HAP-1 (cell line): ENCODE data around the gene STARD7.

Experiments
- DNase-seq, 2 experiments: peaks; one replicate each; pipeline ENCODE4 v3.0.0-alpha.2; 2016 to 2020; ENCODE audit warnings: low spot score in 2 of 2
- H3K27me3 ChIP-seq: fragments of 250-450 bp; sonication (Bioruptor Pico); 2 replicates; pipeline ENCODE4 v1.5.1; 2020; ENCODE audit warnings: low read depth, mild to moderate bottlenecking, moderate library complexity
- H3K36me3 ChIP-seq: fragments of 250-450 bp; sonication (Bioruptor Pico); replicated peaks from 2 replicates; pipeline ENCODE4 v1.5.1; 2020; ENCODE audit warnings: mild to moderate bottlenecking
- H3K4me1 ChIP-seq: fragments of 250-450 bp; sonication (Bioruptor Pico); 2 replicates; pipeline ENCODE4 v1.5.1; 2020; ENCODE audit warnings: mild to moderate bottlenecking
- H3K4me3 ChIP-seq: fragments of 250-450 bp; sonication (Bioruptor Pico); 2 replicates; pipeline ENCODE4 v1.5.1; 2020; ENCODE audit warnings: mild to moderate bottlenecking, moderate library complexity
- H3K9me3 ChIP-seq: fragments of 250-450 bp; sonication (Bioruptor Pico); 2 replicates; pipeline ENCODE4 v1.5.1; 2020; ENCODE audit warnings: mild to moderate bottlenecking, moderate library complexity
- in situ Hi-C: fragments of 300-500 bp; cut with MboI; formaldehyde crosslinking; loops from 3 replicates; pipeline ENCODE4 v1.14.3; 2020; ENCODE audit warnings: low sequenced_read_pairs, inconsistent platforms, mixed read lengths

Gene STARD7

GRCh38 chr2:96198921-96199320, 9.7 kb downstream of the STARD7 start:
- H3K36me3 ChIP-seq, result peaks cover 26% of the 10 kb centered on the region
- H3K27me3 ChIP-seq, result no peaks in the 10 kb centered on the region
- in situ Hi-C loops, result no loop called here
- no peak overlapping the region for H3K4me3 ChIP-seq
- no peaks in the 10 kb centered on the region for H3K9me3 ChIP-seq
- no peak for DNase-seq
- peaks cover 15% of the 10 kb centered on the region for H3K4me1 ChIP-seq

GRCh38 chr2:96197546-96198255, 10.9 kb downstream of the STARD7 start:
- in situ Hi-C loops, result no loop called here
- no peaks in the 10 kb centered on the region for H3K9me3 ChIP-seq
- H3K36me3 ChIP-seq, result peaks cover 33% of the 10 kb centered on the region
- DNase-seq, result no peak
- no peaks in the 10 kb centered on the region for H3K27me3 ChIP-seq
- peaks cover 7% of the 10 kb centered on the region for H3K4me1 ChIP-seq
- no peak overlapping the region for H3K4me3 ChIP-seq

DNA sequence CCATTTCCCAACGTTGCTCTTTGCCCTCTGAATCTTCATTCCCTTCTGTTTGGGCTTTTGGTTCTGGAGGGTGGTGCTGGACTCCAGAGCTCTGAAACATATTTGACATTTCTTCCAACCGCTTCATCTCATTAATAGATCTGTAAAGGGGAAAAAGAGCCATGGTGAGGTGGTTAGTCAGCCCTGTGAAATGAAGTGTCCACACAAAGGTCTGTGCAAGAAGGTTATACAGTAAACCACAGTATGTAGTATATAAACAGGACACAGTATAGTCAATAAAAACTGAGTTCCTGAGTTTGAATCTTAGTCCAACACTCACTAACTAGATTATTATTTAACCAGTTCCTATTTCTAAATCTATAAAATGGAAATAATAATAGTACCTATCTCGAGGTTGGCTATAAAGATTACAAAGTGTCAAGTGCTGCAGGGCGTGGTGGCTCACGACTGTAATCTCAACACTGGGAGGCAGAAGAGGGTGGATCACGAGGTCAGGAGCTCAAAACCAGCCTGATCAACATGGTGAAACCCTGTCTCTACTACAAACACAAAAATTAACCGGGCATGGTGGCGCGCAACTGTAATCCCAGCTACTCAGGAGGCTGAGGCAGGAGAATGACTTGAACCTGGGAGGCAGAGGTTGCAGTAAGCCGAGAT, 13.1 kb downstream of the STARD7 start:
- no peak for DNase-seq
- no peaks in the 10 kb centered on the region for H3K27me3 ChIP-seq
- no peak overlapping the region for H3K4me3 ChIP-seq
- in situ Hi-C loops, result no loop called here
- H3K36me3 ChIP-seq, result peaks cover 54% of the 10 kb centered on the region
- no peaks in the 10 kb centered on the region for H3K9me3 ChIP-seq
- H3K4me1 ChIP-seq, result peaks cover 4% of the 10 kb centered on the region; the same call in 1 of the 2 replicates

DNA sequence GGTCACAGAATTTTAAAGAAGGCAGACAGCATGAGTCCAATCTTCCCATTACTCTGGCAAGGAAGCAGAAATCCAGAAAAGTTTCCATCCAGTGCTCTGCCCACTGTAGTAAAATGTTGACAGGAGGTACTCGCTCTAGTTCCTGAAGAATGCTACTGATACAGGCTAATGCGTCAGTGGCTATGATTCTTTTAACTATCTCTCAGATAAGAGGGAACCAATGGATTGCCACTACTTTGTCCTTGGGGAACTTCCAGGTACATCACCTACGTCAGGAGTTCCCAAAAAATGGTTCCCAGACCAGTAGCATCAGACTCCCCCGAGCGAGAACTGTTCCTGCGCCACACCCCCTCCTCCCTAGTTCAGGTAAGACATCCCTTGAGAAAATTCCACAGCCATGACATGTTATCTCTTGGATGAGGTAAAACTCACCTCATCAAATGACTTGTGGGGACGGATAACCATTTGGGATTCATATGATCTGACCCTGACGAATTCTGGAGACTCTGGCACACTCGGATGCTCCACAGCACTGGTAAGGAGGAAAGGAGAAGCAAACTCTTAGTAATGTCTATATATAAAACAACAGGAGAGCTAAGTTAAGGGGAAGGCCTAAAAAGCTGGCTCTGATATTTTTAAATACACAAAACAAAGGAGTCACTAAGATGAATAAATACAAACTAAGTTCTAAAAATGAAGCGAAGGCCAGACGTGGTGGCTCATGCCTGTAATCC, 16.5 kb downstream of the STARD7 start:
- in situ Hi-C loops, result no loop called here
- Histone ChIP-seq H3K4me3 (no peak overlapping the region), H3K9me3 (no peaks in the 10 kb centered on the region), H3K4me1 (no peaks in the 10 kb centered on the region), H3K27me3 (no peaks in the 10 kb centered on the region), H3K36me3 (peaks cover 78% of the 10 kb centered on the region)
- DNase-seq, result no peak

DNA sequence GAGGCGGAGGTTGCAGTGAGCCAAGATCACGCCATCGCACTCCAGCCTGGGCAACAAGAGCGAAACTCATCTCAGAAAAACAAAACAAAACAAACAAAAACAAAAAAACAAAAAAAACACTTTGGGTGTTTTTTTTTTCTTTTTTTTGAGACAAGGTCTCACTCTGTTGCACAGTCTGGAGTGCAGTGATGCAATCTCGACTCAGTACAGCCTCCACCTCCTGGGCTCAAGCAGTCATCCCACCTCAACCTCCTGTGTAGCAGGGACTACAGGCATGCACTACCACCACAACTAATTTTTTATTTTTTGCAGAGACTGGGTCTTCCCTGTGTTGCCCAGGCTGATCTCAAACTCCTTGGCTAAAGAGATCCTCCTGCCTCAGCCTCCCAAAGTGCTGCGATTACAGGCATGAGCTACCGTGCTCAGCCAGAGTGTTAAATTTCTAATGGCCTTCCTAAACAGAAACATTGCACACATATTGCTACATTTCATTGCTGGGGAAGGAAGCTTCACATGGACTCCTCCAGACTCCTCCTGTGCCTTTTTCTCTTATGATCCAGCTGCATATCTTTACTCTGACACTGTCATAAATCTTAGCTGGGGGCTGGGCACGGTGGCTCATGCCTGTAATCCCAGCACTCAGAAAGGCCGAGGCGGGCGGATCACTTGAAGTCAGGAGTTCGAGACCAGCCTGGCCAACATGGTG, 19.7 kb downstream of the STARD7 start:
- Histone ChIP-seq H3K9me3 (no peaks in the 10 kb centered on the region), H3K27me3 (no peaks in the 10 kb centered on the region), H3K4me3 (no peak overlapping the region), H3K4me1 (no peaks in the 10 kb centered on the region), H3K36me3 (peaks cover 94% of the 10 kb centered on the region)
- no peak for DNase-seq
- in situ Hi-C loops, result no loop called here

DNA sequence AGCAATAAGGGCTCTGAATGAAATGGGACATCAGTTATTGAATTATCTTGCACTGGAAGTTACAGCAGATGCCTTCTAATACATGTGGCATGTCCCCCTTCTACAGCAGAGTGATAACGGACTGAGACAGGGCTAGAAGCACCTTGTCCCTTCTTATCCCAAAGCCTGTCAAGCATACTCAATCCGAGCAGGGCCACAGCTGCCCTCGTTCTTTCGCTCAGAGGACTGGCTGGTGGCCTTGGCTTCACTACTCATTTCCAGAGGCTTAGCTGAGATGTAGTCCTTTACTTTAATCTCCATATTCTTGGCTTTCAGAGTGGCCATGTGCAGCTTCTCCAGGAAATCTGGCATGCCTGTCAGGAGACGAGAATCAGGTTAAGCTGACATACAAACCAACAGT, 22.1 kb downstream of the STARD7 start:
- Histone ChIP-seq H3K4me3 (no peak overlapping the region), H3K4me1 (no peaks in the 10 kb centered on the region), H3K9me3 (no peaks in the 10 kb centered on the region), H3K36me3 (peaks cover 71% of the 10 kb centered on the region), H3K27me3 (no peaks in the 10 kb centered on the region)
- in situ Hi-C loops, result no loop called here
- DNase-seq, result no peak

- Histone ChIP-seq H3K9me3 (no peaks in the 10 kb centered on the region), H3K36me3 (peaks cover 60% of the 10 kb centered on the region), H3K27me3 (no peaks in the 10 kb centered on the region), H3K4me3 (no peak overlapping the region), H3K4me1 (no peaks in the 10 kb centered on the region)
- in situ Hi-C loops, result no loop called here
- DNase-seq, result no peak
Measured at GRCh38 chr2:96185516-96185915, 23.1 kb downstream of the STARD7 start.

- H3K36me3 ChIP-seq, result peaks cover 55% of the 10 kb centered on the region
Measured at GRCh38 chr2:96184989-96185388, 23.6 kb downstream of the STARD7 start.

GRCh38 chr2:96184188-96184587, 24.4 kb downstream of the STARD7 start:
- Histone ChIP-seq H3K27me3 (no peaks in the 10 kb centered on the region), H3K4me1 (no peaks in the 10 kb centered on the region), H3K9me3 (no peaks in the 10 kb centered on the region), H3K36me3 (peaks cover 48% of the 10 kb centered on the region), H3K4me3 (no peak overlapping the region)
- DNase-seq, result no peak
- in situ Hi-C loops, result no loop called here

More at GRCh38 chr2:96184989-96185388, 23.6 kb downstream of the STARD7 start:
- Histone ChIP-seq H3K4me3 (no peak overlapping the region), H3K4me1 (no peaks in the 10 kb centered on the region), H3K9me3 (no peaks in the 10 kb centered on the region), H3K27me3 (no peaks in the 10 kb centered on the region)
- DNase-seq, result no peak
- in situ Hi-C loops, result no loop called here

DNA sequence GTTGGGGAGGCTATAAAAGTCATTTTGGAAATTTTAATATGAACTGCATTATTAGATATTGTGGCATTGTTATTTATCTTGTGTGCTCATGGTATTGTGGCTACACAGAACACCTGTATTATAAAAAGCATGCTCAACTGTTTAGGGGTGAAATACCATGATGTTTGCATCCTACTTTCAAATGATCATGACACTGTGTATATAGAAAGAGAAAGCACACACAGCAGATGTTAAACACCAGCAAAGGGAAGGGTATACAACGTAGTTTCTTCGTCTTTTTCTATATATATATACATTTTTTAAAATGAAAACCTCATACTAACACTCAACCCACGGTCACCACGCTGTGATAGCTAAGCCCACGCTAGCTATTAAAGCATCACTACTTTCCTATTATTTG, 27.1 kb downstream of the STARD7 start:
- in situ Hi-C loops, result no loop called here

GRCh38 chr2:96180521-96180920, 28.1 kb downstream of the STARD7 start:
- DNase-seq, result no peak
- H3K4me1 ChIP-seq, result no peaks in the 10 kb centered on the region
- no peaks in the 10 kb centered on the region for H3K9me3 ChIP-seq
- peaks cover 16% of the 10 kb centered on the region for H3K36me3 ChIP-seq
- no peak overlapping the region for H3K4me3 ChIP-seq
- in situ Hi-C loops, result no loop called here
- H3K27me3 ChIP-seq, result no peaks in the 10 kb centered on the region

More for the DNA sequence above, 27.1 kb downstream of the STARD7 start:
- H3K27me3 ChIP-seq, result no peaks in the 10 kb centered on the region
- H3K4me3 ChIP-seq, result no peak overlapping the region
- no peak for DNase-seq
- no peaks in the 10 kb centered on the region for H3K4me1 ChIP-seq
- peaks cover 27% of the 10 kb centered on the region for H3K36me3 ChIP-seq
- no peaks in the 10 kb centered on the region for H3K9me3 ChIP-seq

DNA sequence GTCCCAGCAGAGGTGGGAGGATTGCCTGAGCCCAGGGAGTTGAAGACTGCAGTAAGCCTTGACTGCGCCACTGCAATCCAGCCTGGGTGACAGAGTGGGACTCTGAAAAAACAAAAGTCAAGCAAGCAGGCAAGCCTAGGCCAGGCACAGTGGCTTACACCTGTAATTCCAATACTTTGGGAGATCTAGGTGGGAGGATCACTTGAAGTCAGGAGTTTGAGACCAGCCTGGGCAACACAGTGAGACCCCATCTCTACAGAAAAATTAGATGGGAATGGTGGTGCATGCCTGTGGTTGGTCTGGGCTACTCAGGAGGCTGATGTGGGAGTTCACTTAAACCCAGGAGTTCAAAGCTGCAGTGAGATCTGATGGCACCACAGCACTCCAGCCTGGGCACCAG, 28.6 kb downstream of the STARD7 start:
- Histone ChIP-seq H3K9me3 (no peaks in the 10 kb centered on the region), H3K36me3 (peaks cover 11% of the 10 kb centered on the region), H3K27me3 (no peaks in the 10 kb centered on the region), H3K4me1 (no peaks in the 10 kb centered on the region), H3K4me3 (no peak overlapping the region)
- DNase-seq, result no peak
- in situ Hi-C loops, result no loop called here

DNA sequence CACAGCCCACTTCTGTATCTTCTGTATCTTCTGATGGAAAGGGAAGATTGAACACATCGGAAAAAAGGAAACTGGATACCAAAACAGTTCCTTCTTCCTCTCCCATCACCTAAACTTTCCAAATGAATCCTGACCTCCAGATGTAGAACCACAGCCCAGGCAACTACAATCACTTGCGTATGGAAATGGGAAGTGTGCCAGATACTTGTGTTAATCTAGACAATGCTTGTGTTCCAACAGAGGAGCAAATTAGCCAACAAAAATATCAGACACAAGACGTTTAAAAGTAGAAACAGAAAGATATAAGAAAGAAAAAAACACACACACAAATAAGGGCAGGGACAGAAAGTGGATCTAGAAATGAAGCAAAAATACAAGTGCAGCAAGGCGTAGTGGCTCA, 32.0 kb downstream of the STARD7 start:
- in situ Hi-C loops, result no loop called here
- no peak for DNase-seq

More for the DNA sequence above, 32.0 kb downstream of the STARD7 start:
- H3K9me3 ChIP-seq, result no peaks in the 10 kb centered on the region; the same call in 1 of the 2 replicates
- no peaks in the 10 kb centered on the region for H3K36me3 ChIP-seq
- H3K4me1 ChIP-seq, result no peaks in the 10 kb centered on the region
- H3K4me3 ChIP-seq, result no peak overlapping the region
- H3K27me3 ChIP-seq, result no peaks in the 10 kb centered on the region
